Astrocyte (in vitro differentiated cells and primary cell): ENCODE results near the gene TNP2. TPM values are rescaled to one million over a fixed set of nuclear protein-coding genes. Genes with fewer than 3 reads are reported as not detected.

ENCODE experiments used
- DNase-seq: peaks from one replicate; pipeline ENCODE4 v3.0.0-alpha.2; 2010; ENCODE audit warnings: low read depth
- FAIRE-seq: peaks from 2 replicates; lab custom pipeline; 2011; peaks lifted over from hg19 to GRCh38; lab: Jason Lieb, UNC
- H2AFZ ChIP-seq: 2 replicates; pipeline ENCODE4 v1.6.0; 2012; ENCODE audit warnings: low read depth, low read length, inconsistent platforms
- H3K27ac ChIP-seq: 2 replicates; pipeline ENCODE4 v1.5.1; 2011; ENCODE audit warnings: low read depth, low read length, inconsistent platforms
- H3K27me3 ChIP-seq: 2 replicates; pipeline ENCODE4 v1.6.0; 2011; ENCODE audit warnings: low read length, inconsistent platforms; ENCODE audit not compliant: insufficient read depth
- H3K36me3 ChIP-seq: 2 replicates; pipeline ENCODE4 v1.5.1; 2011; ENCODE audit warnings: low read length, inconsistent platforms; ENCODE audit not compliant: insufficient read depth
- H3K4me1 ChIP-seq: 2 replicates; pipeline ENCODE4 v1.5.1; 2011; ENCODE audit warnings: low read length, inconsistent platforms; ENCODE audit not compliant: insufficient read depth
- H3K4me2 ChIP-seq: 2 replicates; pipeline ENCODE4 v1.6.0; 2012; ENCODE audit warnings: low read length, inconsistent platforms
- H3K4me3 ChIP-seq: 2 replicates; pipeline ENCODE4 v1.5.1; 2011; ENCODE audit warnings: low read depth, mild to moderate bottlenecking, low read length, inconsistent platforms; ENCODE audit not compliant: insufficient read depth
- H3K79me2 ChIP-seq: 2 replicates; pipeline ENCODE4 v1.6.0; 2012; ENCODE audit warnings: mild to moderate bottlenecking, low read length, inconsistent platforms; ENCODE audit not compliant: insufficient read depth
- H3K9ac ChIP-seq: 2 replicates; pipeline ENCODE4 v1.6.0; 2012; ENCODE audit warnings: mild to moderate bottlenecking, low read length, inconsistent platforms
- H3K9me3 ChIP-seq: 2 replicates; pipeline ENCODE4 v1.5.1; 2012; ENCODE audit warnings: low read depth, mild to moderate bottlenecking, low read length, inconsistent platforms; ENCODE audit not compliant: insufficient read depth
- H4K20me1 ChIP-seq: 2 replicates; pipeline ENCODE4 v1.6.0; 2012; ENCODE audit warnings: low read length, inconsistent platforms; ENCODE audit not compliant: insufficient read depth
- H3K27ac Mint-ChIP-seq: one replicate; pipeline ENCODE4 v1.8.0; 2021; ENCODE audit warnings: mild to moderate bottlenecking, mixed read lengths; ENCODE audit not compliant: unreplicated experiment
- H3K27me3 Mint-ChIP-seq: one replicate; pipeline ENCODE4 v1.8.0; 2021; ENCODE audit warnings: low read depth, mixed read lengths; ENCODE audit not compliant: unreplicated experiment
- H3K36me3 Mint-ChIP-seq: one replicate; pipeline ENCODE4 v1.8.0; 2021; ENCODE audit warnings: low read depth, mixed read lengths; ENCODE audit not compliant: unreplicated experiment
- H3K4me1 Mint-ChIP-seq: one replicate; pipeline ENCODE4 v1.8.0; 2021; ENCODE audit warnings: low read depth, mixed read lengths; ENCODE audit not compliant: unreplicated experiment
- H3K4me3 Mint-ChIP-seq: one replicate; pipeline ENCODE4 v1.8.0; 2021; ENCODE audit warnings: mild to moderate bottlenecking, moderate library complexity, mixed read lengths; ENCODE audit not compliant: unreplicated experiment
- H3K9me3 Mint-ChIP-seq: one replicate; pipeline ENCODE4 v1.8.0; 2021; ENCODE audit warnings: mild to moderate bottlenecking, mixed read lengths; ENCODE audit not compliant: unreplicated experiment
- EZH2 ChIP-seq: IDR thresholded peaks from 2 replicates; pipeline ENCODE4 v1.6.1; 2012; ENCODE audit warnings: mild to moderate bottlenecking, low read length, inconsistent platforms; ENCODE audit not compliant: insufficient read depth
- total RNA-seq: library from RNA; stranded (reverse); gene quantifications from 2 replicates; pipeline ENCODE4 v1.2.1, GENCODE V29; 2021
- TF ChIP-seq, protein P1 (sequence below): IDR thresholded peaks from 2 replicates; pipeline ENCODE4 v1.5.1; 2011; ENCODE audit warnings: low read depth, mild to moderate bottlenecking, inconsistent platforms, low read length, moderate library complexity; ENCODE audit not compliant: insufficient read depth

TNP2 gene
- total RNA-seq, 1 donor from 2014 or later: not detected

DNA sequence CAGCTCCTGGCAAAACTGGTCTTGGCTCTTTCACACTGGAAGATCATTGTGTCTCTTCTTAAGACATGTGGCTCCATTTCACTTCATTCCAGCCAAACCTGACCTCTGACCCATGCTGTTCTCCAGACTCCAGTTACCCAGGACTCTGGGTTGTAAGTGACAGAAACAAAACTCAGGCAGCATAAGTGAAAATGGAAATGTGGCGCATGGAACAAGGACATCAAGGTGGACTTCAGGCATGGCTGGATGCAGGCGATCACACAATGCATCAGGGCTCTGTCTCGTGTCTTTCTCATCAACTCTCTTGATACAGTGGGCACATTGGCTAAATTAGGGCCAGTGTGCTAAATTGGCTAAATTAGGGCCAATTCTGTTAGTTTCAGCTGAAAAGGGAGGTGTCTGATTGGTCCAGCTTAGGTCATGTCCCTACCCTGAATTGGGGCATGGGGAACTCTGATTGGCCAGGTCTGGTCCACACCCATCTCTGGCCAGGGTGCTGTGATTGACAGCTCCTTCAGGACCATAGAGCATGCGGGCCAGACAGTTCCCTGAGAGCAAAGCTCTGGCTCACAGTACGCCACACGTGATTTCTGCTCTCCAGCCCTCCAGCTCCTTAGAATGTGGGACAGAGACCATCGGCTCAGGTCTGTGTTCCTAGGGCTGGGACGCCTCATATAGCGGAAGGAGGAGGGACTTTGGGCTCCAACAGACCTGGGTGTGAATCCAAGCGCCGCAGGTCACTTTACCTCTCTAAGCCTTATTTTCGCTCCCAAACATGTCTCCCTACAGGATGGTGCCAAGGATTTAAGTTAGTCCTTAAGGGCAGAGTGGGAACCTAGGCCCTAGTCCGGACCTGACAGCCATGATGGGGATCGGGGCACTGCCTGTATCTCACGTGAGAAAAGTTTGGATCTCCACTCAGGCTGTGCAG lies 30.6 kb downstream of the TNP2 start:
- H3K4me1 ChIP-seq: no peaks in the 10 kb centered on the region
- TF ChIP-seq EZH2: no peak
- TF ChIP-seq, protein P1, sequence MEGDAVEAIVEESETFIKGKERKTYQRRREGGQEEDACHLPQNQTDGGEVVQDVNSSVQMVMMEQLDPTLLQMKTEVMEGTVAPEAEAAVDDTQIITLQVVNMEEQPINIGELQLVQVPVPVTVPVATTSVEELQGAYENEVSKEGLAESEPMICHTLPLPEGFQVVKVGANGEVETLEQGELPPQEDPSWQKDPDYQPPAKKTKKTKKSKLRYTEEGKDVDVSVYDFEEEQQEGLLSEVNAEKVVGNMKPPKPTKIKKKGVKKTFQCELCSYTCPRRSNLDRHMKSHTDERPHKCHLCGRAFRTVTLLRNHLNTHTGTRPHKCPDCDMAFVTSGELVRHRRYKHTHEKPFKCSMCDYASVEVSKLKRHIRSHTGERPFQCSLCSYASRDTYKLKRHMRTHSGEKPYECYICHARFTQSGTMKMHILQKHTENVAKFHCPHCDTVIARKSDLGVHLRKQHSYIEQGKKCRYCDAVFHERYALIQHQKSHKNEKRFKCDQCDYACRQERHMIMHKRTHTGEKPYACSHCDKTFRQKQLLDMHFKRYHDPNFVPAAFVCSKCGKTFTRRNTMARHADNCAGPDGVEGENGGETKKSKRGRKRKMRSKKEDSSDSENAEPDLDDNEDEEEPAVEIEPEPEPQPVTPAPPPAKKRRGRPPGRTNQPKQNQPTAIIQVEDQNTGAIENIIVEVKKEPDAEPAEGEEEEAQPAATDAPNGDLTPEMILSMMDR: no peak
- H2AFZ ChIP-seq: no peak overlapping the region
- H3K9me3 ChIP-seq: no peaks in the 10 kb centered on the region
- H4K20me1 ChIP-seq: no peaks in the 10 kb centered on the region
- H3K27me3 Mint-ChIP-seq: peaks cover 2% of the 10 kb centered on the region
- H3K4me2 ChIP-seq: no peak overlapping the region
- no peak overlapping the region for H3K4me3 ChIP-seq
- FAIRE-seq (no peak), DNase-seq (no peak)
- no peak overlapping the region for H3K4me3 Mint-ChIP-seq
- H3K9ac ChIP-seq: no peak overlapping the region
- H3K27ac ChIP-seq: no peak overlapping the region
- H3K79me2 ChIP-seq: no peaks in the 10 kb centered on the region
- H3K36me3 ChIP-seq: no peaks in the 10 kb centered on the region
- peaks cover 2% of the 10 kb centered on the region for H3K27me3 ChIP-seq
- H3K27ac Mint-ChIP-seq: no peak overlapping the region
- H3K36me3 Mint-ChIP-seq: no peaks in the 10 kb centered on the region
- H3K4me1 Mint-ChIP-seq: no peaks in the 10 kb centered on the region
- H3K9me3 Mint-ChIP-seq: no peaks in the 10 kb centered on the region

- no peak overlapping the region for H3K9ac ChIP-seq
- TF ChIP-seq, protein P1: no peak
- no peak for TF ChIP-seq EZH2
- no peak overlapping the region for H3K4me3 Mint-ChIP-seq
- H3K27me3 ChIP-seq: no peaks in the 10 kb centered on the region
- H3K4me3 ChIP-seq: no peak overlapping the region
- no peak overlapping the region for H2AFZ ChIP-seq
- H3K9me3 ChIP-seq: no peaks in the 10 kb centered on the region
- no peaks in the 10 kb centered on the region for H3K79me2 ChIP-seq
- no peak overlapping the region for H3K27ac Mint-ChIP-seq
- no peak for DNase-seq
- H3K9me3 Mint-ChIP-seq: no peaks in the 10 kb centered on the region
- H3K4me1 Mint-ChIP-seq: no peaks in the 10 kb centered on the region
- no peaks in the 10 kb centered on the region for H3K4me1 ChIP-seq
- H3K36me3 ChIP-seq: no peaks in the 10 kb centered on the region
- H3K27ac ChIP-seq: no peak overlapping the region
- H4K20me1 ChIP-seq: no peaks in the 10 kb centered on the region
- H3K36me3 Mint-ChIP-seq: no peaks in the 10 kb centered on the region
- FAIRE-seq: no peak
- peaks cover 4% of the 10 kb centered on the region for H3K27me3 Mint-ChIP-seq
- no peak overlapping the region for H3K4me2 ChIP-seq
Observed at GRCh38 chr16:11236461-11237254, 32.5 kb downstream of the TNP2 start.
